Skeletal muscle satellite cell (primary cell): ENCODE measurements around the gene ZNF491.
"Not testable (repeated sequence)": the region's sequence is repeated elsewhere in the genome, so short reads cannot be mapped to it uniquely, and the experiment has no call there.

Experiments
- H3K27me3 ChIP-seq: 2 replicates; pipeline ENCODE4 v1.7.0; 2013; ENCODE audit warnings: low read length; ENCODE audit not compliant: control insufficient read depth, insufficient read depth
- H3K36me3 ChIP-seq: 2 replicates; pipeline ENCODE4 v1.7.0; 2013; ENCODE audit warnings: mild to moderate bottlenecking, control low read depth, low read length; ENCODE audit not compliant: insufficient read depth
- H3K4me1 ChIP-seq: 2 replicates; pipeline ENCODE4 v1.7.0; 2013; ENCODE audit warnings: low read length; ENCODE audit not compliant: control insufficient read depth, insufficient read depth
- H3K4me2 ChIP-seq: 2 replicates; pipeline ENCODE4 v1.7.0; 2013; ENCODE audit warnings: mild to moderate bottlenecking, low read length
- H3K4me3 ChIP-seq: 2 replicates; pipeline ENCODE4 v1.7.0; 2013; ENCODE audit warnings: low read length
- H3K9ac ChIP-seq: 2 replicates; pipeline ENCODE4 v1.7.0; 2013; ENCODE audit warnings: mild to moderate bottlenecking, low read depth, low read length, moderate library complexity
- H3K9me3 ChIP-seq: replicated peaks from 2 replicates; pipeline ENCODE4 v1.7.0; 2013; ENCODE audit warnings: mild to moderate bottlenecking, control low read depth, low read length

Gene ZNF491

DNA sequence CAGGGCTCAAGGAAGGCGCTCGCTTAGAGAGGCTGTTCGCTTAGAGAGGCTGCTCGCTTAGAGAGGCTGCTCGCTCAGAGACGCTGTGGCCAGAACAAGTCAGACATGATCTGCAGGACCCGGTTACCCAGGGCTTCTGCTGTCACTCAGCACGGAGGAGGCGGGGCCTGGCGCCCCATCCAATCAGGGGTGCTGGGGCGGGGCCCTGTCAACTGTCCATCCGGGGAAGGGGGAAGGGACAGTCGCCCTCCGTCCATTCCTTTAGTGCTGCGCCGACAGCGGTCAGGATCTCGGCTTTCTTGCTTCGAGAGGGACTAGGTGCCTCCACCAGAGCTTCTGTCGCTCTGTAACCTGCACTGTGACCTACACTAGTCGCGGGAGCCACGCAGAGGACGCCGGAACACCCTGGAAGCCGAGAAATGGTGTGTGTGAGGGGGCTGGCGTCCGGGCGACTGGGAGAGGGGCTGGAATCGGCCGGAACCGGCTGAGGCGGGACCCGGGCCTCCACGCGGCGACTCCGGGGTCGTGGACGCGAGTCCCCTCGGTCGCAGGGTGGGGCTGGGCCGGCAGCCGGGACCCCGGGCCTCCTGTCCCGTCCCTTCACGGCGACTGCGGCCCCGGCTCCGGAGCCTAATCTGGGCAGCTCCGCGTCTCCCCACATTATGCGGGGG, 15.8 kb downstream of the ZNF491 start, which contains the start of gene ZNF440:
TSS of gene ZNF440 (plus strand) at position 245 of the 671 bp plus-strand sequence. CDS start at position 420, 175 bp downstream.
- Histone ChIP-seq H3K9me3 (no peaks in the 10 kb centered on the region), H3K9ac (peak within 1 kb of the TSS; percentile 84), H3K27me3 (no peaks in the 10 kb centered on the region)

DNA sequence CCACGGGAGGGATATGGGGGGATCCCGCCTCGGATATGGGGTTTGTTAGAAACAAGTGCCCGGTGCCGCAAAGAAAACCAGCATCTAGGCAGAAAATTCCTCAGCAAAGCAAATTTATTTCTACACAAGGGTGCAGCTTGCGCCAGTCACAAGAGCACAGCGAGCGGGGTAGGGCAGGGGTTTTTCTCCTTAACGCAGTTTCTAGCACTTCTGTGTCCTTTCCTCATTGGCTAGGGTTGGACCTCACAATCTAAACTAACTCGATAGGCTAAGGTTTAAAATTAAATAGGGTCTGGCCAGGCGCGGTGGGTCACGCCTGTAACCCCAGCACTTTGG, 16.3 kb downstream of the ZNF491 start:
- peak overlapping the region; percentile 84 for H3K9ac ChIP-seq
- H3K27me3 ChIP-seq = no peaks in the 10 kb centered on the region
- H3K4me2 ChIP-seq = peak overlapping the region; percentile 90
- peak overlapping the region; percentile 92 for H3K4me3 ChIP-seq
- peaks cover 5% of the 10 kb centered on the region for H3K4me1 ChIP-seq
- H3K9me3 ChIP-seq = no peaks in the 10 kb centered on the region
- no peaks in the 10 kb centered on the region for H3K36me3 ChIP-seq

More for the DNA sequence above, 15.8 kb downstream of the ZNF491 start, which contains the start of gene ZNF440:
- peaks cover 5% of the 10 kb centered on the region for H3K4me1 ChIP-seq
- no peaks in the 10 kb centered on the region for H3K36me3 ChIP-seq
- H3K4me3 ChIP-seq = peak within 1 kb of the TSS; percentile 92
- peak within 1 kb of the TSS; percentile 90 for H3K4me2 ChIP-seq

DNA sequence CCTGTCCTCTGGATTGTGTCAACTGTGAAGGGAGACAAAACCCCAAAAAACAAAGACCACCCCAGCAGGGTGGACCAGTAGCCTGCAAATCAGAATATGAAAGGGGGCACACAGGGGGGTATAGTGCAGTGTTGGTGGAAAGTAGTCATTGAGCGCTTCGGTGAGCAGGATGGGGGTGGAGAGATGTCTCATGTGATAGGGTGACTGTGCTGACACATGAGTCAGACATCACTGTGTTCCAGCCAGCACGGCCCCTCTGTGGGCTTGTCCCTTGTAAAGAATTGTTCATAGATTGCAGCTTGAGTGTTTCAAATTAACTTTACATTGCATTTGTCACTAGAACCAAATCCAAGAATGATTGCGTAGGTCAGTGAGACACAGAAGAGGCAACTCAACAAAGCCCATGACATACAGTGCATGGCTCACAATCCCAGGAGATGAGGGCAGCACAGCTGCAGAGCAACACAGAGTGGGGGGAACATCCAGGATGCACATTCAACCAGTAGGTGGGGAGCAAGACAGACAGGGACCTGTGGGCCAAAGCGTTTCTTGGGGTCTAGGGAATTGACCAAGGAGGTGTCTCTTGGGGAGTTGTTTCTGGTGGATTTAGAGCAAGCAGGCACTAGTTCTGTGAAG, 23.3 kb downstream of the ZNF491 start:
- no peaks in the 10 kb centered on the region for H3K27me3 ChIP-seq
- peaks cover 9% of the 10 kb centered on the region for H3K4me1 ChIP-seq
- H3K36me3 ChIP-seq = no peaks in the 10 kb centered on the region
- no peaks in the 10 kb centered on the region for H3K9me3 ChIP-seq
- H3K9ac ChIP-seq = no peak overlapping the region
- no peak overlapping the region for H3K4me3 ChIP-seq
- H3K4me2 ChIP-seq = no peak overlapping the region

DNA sequence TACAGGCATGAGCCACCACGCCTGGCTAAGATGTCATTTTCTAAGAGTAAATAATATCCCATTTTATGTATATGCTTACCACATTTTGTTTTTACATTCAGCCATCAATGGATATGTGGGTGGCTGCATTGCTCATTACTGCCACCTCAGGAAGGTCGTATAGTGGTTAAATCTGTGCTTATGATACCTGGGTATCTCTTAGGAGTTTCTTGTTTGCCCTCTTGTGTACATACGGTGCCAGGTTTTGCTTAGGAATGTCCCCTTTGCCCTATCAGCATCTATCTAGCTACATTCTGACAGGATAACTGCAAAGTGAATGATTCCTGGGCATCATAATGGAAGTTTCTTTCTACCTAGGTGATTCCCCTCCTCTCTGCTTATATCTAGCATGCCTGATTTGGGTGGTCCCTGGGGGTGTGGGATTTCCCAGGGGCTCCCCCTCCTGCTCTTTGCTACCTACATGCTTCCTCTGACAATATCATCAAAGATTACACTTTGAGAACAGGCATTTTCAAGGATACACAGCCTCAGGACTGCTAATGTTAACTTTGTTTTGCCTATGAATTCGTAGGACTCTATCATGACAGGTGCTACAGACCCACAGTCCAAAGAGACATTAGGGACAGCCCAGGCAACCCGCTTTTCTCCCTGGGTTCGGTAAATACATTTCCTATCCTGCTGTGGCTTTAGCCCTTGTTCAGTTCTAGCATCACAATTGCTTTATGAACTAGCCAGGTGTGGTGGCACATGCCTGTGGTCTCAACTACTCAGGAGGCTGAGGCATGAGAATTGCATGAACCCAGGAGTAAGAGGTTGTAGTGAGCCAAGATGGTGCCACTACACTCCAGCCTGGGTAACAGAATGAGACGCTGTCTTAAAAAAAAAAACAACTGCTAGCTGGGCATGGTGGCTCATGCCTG, 30.9 kb downstream of the ZNF491 start:
- H3K9ac ChIP-seq, H3K4me1 ChIP-seq, H3K4me3 ChIP-seq, H3K4me2 ChIP-seq, H3K27me3 ChIP-seq: not testable (repeated sequence)
- peaks cover 32% of the 10 kb centered on the region for H3K36me3 ChIP-seq
- H3K9me3 ChIP-seq = peaks cover 28% of the 10 kb centered on the region

DNA sequence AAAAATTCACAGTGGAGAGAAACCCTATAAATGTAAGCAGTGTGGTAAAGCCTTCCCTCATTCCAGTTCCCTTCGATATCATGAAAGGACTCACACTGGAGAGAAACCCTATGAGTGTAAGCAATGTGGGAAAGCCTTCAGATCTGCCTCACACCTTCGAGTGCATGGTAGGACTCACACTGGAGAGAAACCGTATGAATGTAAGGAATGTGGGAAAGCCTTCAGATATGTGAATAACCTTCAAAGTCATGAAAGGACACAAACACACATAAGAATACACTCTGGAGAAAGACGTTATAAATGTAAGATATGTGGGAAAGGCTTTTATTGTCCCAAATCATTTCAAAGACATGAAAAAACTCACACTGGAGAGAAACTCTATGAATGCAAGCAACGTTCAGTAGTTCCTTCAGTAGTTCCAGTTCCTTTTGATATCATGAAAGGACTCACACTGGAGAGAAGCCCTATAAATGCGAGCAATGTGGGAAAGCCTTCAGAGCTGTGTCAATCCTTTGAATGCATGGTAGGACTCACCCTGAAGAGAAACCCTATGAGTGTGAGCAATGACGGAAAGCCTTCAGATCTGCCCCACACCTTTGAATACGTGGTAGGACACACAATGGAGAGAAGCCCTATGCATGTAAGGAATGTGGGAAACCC, 34.1 kb downstream of the ZNF491 start:
- Histone ChIP-seq H3K4me1 (no peaks in the 10 kb centered on the region), H3K36me3 (peaks cover 34% of the 10 kb centered on the region)

DNA sequence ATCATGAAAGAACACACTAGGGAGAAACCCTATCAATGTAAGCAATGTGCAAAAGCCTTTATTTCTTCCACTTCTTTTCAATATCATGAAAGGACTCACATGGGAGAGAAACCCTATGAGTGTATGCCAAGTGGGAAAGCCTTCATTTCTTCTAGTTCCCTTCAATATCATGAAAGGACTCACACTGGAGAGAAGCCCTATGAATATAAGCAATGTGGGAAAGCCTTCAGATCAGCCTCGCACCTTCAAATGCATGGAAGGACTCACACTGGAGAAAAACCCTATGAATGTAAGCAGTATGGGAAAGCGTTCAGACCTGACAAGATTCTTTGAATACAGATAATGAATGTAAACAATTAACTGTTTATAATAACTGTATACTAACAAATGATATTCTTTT, 35.2 kb downstream of the ZNF491 start:
- Histone ChIP-seq H3K4me1 (no peaks in the 10 kb centered on the region), H3K36me3 (peaks cover 34% of the 10 kb centered on the region), H3K9ac (no peak overlapping the region), H3K4me3 (no peak overlapping the region), H3K27me3 (no peaks in the 10 kb centered on the region), H3K4me2 (no peak overlapping the region), H3K9me3 (peaks cover 30% of the 10 kb centered on the region)

More for the DNA sequence above, 34.1 kb downstream of the ZNF491 start:
- Histone ChIP-seq H3K9me3 (peaks cover 30% of the 10 kb centered on the region), H3K9ac (no peak overlapping the region), H3K27me3 (no peaks in the 10 kb centered on the region), H3K4me2 (no peak overlapping the region), H3K4me3 (no peak overlapping the region)

DNA sequence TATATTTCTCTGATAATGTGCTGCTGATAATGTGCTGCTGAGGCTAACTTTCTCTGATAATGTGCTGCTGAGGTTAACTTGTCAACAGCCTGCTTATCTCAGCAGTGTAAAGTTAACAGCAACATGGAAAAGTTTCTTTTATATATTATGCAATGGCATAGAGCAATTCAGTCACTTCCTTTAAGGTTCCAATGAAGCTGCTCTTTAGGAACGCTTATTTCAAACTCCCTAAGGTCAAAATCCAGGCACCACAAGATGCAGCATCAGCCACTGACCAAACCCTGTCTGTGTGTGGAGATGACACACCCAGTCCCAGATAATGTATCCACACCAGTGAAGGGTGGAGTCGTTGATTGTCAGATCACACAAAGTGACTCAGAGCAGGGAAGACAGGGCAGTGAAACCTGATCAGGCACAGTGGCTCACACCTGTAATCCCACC, 37.3 kb downstream of the ZNF491 start:
- not testable (repeated sequence) for H3K4me3 ChIP-seq, H3K9ac ChIP-seq, H3K4me2 ChIP-seq, H3K4me1 ChIP-seq, H3K27me3 ChIP-seq
- peaks cover 34% of the 10 kb centered on the region for H3K36me3 ChIP-seq
- peaks cover 30% of the 10 kb centered on the region for H3K9me3 ChIP-seq

DNA sequence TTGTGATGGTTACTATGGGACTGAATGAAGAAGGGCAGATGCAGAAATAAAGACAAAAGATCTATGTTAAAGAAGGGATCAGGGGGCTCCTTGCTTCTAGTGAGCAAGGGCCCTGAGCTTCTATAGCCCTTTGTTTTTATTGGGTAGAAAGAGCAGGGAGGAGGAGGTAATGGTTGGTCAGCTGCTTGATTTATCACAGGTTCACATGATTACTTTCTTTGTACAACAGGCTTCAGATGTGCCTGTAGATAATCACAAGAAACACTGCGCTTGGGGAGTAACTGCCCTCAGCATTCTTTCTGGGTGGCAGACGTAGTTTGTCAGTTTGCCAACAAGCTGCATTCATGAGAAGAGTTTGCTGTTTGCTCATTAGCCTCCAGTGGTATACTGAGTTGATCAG, 45.4 kb downstream of the ZNF491 start:
- H3K4me3 ChIP-seq = no peak overlapping the region
- H3K27me3 ChIP-seq = no peaks in the 10 kb centered on the region
- H3K9ac ChIP-seq = no peak overlapping the region
- H3K4me1 ChIP-seq = peaks cover 4% of the 10 kb centered on the region
- no peaks in the 10 kb centered on the region for H3K36me3 ChIP-seq
- H3K4me2 ChIP-seq = no peak overlapping the region
- no peaks in the 10 kb centered on the region for H3K9me3 ChIP-seq

DNA sequence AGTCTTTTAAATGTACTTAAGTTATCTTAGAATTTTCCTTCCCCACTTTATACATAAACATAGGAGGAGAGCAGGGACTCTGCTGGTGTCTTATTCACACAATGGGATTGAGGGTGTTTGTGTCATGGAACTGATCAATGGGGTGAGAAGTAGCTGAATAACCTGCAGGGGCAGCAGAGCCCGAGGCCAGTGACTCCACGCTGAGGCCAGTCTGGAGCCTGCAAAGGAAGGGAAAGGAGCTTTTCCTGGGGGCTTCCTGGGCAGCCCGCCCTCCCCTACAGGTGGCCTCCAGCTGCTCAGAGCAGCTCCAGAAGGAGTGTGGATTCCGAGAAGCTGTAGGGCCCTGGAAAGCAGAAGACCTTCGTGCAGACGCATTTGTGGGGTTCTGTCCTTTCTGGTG, 49.3 kb downstream of the ZNF491 start:
- H3K4me1 ChIP-seq = peaks cover 10% of the 10 kb centered on the region
- not testable (repeated sequence) for H3K36me3 ChIP-seq, H3K9ac ChIP-seq, H3K9me3 ChIP-seq, H3K4me2 ChIP-seq, H3K27me3 ChIP-seq, H3K4me3 ChIP-seq

DNA sequence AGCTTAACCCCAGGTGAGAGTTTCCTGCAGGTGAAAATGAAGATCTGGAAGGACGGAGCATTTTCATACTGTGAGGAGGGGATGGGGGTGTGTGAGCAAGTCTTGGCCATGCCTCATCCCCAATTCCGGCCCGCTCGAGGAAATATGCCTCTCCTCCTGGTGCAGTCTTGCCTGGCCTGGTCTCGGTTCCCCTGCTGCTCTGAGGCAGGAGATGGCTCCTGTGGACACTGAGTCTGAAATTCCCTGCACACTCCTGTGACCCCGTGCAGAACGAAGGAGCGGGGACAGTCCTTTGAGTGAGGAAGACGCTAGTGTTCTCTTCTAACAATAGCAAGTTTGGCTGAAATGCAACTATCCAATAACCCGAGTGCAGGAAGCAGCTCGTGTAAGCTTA, 49.9 kb downstream of the ZNF491 start:
- H3K4me2 ChIP-seq = peak overlapping the region; percentile 83
- peaks cover 10% of the 10 kb centered on the region for H3K4me1 ChIP-seq
- no peaks in the 10 kb centered on the region for H3K27me3 ChIP-seq
- no peaks in the 10 kb centered on the region for H3K9me3 ChIP-seq
- H3K9ac ChIP-seq = no peak overlapping the region
- no peaks in the 10 kb centered on the region for H3K36me3 ChIP-seq
- peak overlapping the region; percentile 80 for H3K4me3 ChIP-seq
